C1 segment of cervical spinal cord (tissue), 14 donors: ENCODE measurements around the gene NAP1L2.
"Not testable (repeated sequence)": the region's sequence is repeated elsewhere in the genome, so short reads cannot be mapped to it uniquely, and the experiment has no call there.

Source experiments
- DNase-seq, 14 donors: peaks; one replicate each; lab custom pipeline; 2025; lab: John Stamatoyannopoulos, UW

Gene NAP1L2

GRCh38 chrX:73214426-73215094 is at the start of gene NAP1L2:
TSS of gene NAP1L2 (minus strand) at chrX:73214851. CDS start at chrX:73214492, 359 bp downstream.
- DNase-seq = peak in 12 of 14 donors; percentile 1 to 92 (median 14)

- DNase-seq = peak in 1 of 14 donors; percentile 7
Measured at GRCh38 chrX:73262991-73263390, 48.3 kb upstream of the NAP1L2 start.

GRCh38 chrX:73239242-73239641 is 24.6 kb upstream of the NAP1L2 start:
- no peak for DNase-seq

- DNase-seq = peak in 1 of 14 donors; percentile 36
Measured at GRCh38 chrX:73217621-73218020, 3.0 kb upstream of the NAP1L2 start.

GRCh38 chrX:73215246-73215645 is 595 bp upstream of the NAP1L2 start:
- peak in 1 of 14 donors; percentile 48 for DNase-seq

GRCh38 chrX:73213734-73214425 is 771 bp downstream of the NAP1L2 start:
- peak in 4 of 14 donors; percentile 11 to 42 (median 22) for DNase-seq

- DNase-seq = no peak
Measured at GRCh38 chrX:73206366-73206765, 8.3 kb downstream of the NAP1L2 start.

GRCh38 chrX:73182502-73183114 is 32.0 kb downstream of the NAP1L2 start:
- DNase-seq = no peak

- DNase-seq = not testable (repeated sequence)
Measured at GRCh38 chrX:73168945-73169344, 45.7 kb downstream of the NAP1L2 start.
